ENCODE data around the gene KLHL9. TPM values are rescaled to one million over a fixed set of nuclear protein-coding genes. Genes with fewer than 3 reads are reported as not detected.

KLHL9 gene
- total RNA-seq, 1 donor = 38.4 TPM

GRCh38 chr9:21281275-21281674 lies 53.9 kb downstream of the KLHL9 start:
- Histone ChIP-seq H3K27ac (ENCODE audit: low read depth, low read length) (no peak overlapping the region), H3K79me2 (ENCODE audit: insufficient read depth, low read length) (no peaks in the 10 kb centered on the region), H3K36me3 (ENCODE audit: insufficient read depth, low read length) (no peaks in the 10 kb centered on the region), H2AFZ (ENCODE audit: low read length) (no peak overlapping the region), H3K4me3 (ENCODE audit: insufficient read depth, low read length) (no peak overlapping the region), H3K9me3 (ENCODE audit: low read depth, low read length) (no peaks in the 10 kb centered on the region), H4K20me1 (ENCODE audit: insufficient read depth, low read length) (no peaks in the 10 kb centered on the region), H3K27me3 (ENCODE audit: insufficient read depth, low read length) (peaks cover 22% of the 10 kb centered on the region), H3K4me1 (ENCODE audit: insufficient read depth, low read length) (no peaks in the 10 kb centered on the region), H3K4me2 (ENCODE audit: insufficient read depth, low read length) (no peak overlapping the region)
- no peak for DNase-seq (ENCODE audit: insufficient read length, low spot score, missing footprints)
- no peak for TF ChIP-seq CTCF (IDR thresholded peaks at IDR 0.05; ENCODE audit: extremely low read depth, low read depth, low read length)

Other genes with a start within 250 kb of the KLHL9 start
- not detected in 2 replicates for gene IFNW1, start 193.6 kb downstream of the KLHL9 start, total RNA-seq
- not detected in 2 replicates for gene IFNA21, start 168.7 kb downstream of the KLHL9 start, total RNA-seq
- not detected in 2 replicates for gene IFNA4, start 147.8 kb downstream of the KLHL9 start, total RNA-seq
- gene IFNA7, start 133.2 kb downstream of the KLHL9 start, total RNA-seq = not detected in 2 replicates
- gene IFNA10, start 128.3 kb downstream of the KLHL9 start, total RNA-seq = not detected in 2 replicates
- gene IFNA16, start 118.1 kb downstream of the KLHL9 start, total RNA-seq = not detected in 2 replicates
- gene IFNA17, start 107.2 kb downstream of the KLHL9 start, total RNA-seq = not detected in 2 replicates
- not detected in 2 replicates for gene IFNA14, start 95.4 kb downstream of the KLHL9 start, total RNA-seq
- gene IFNA5, start 30.1 kb downstream of the KLHL9 start, total RNA-seq = not detected in 2 replicates
- gene IFNA6, start 15.5 kb upstream of the KLHL9 start, total RNA-seq = not detected in 2 replicates
- not detected in 2 replicates for gene IFNA13, start 32.7 kb upstream of the KLHL9 start, total RNA-seq
- gene IFNA2, start 50.0 kb upstream of the KLHL9 start, total RNA-seq = not detected in 2 replicates
- gene IFNA8, start 73.7 kb upstream of the KLHL9 start, total RNA-seq = not detected in 2 replicates
- gene IFNA1, start 105.0 kb upstream of the KLHL9 start, total RNA-seq = not detected in 2 replicates
- 2.9 and 3.6 TPM in 2 replicates for gene IFNE, start 146.9 kb upstream of the KLHL9 start, total RNA-seq